Endothelial cell of umbilical vein (primary cell): ENCODE results near the gene RAD51B. TPM values are rescaled to one million over a fixed set of nuclear protein-coding genes. Genes with fewer than 3 reads are reported as not detected.

Experiments
- BruUV-seq: library from RNA; stranded (reverse); fragments of 400-500 nt; replicated peaks from 2 replicates; lab custom pipeline; 2021; lab: Mats Ljungman, UMichigan
- CTCF ChIA-PET: fragments of 300-600, 350-600 bp; sonication (Branson Sonifier 250); formaldehyde crosslinking; loops from one replicate; lab custom pipeline; 2021; ENCODE audit warnings: antibody characterized with exemption, inconsistent platforms; lab: Charles Lee
- POLR2A ChIA-PET: fragments of 300-600, 350-600 bp; sonication (Branson Sonifier 250); formaldehyde crosslinking; loops from one replicate; lab custom pipeline; 2021; ENCODE audit warnings: antibody characterized with exemption, inconsistent platforms; lab: Charles Lee
- DNase-seq: peaks from one replicate; pipeline ENCODE4 v3.0.0-alpha.2; 2011; ENCODE audit warnings: low read depth, low spot score
- FAIRE-seq: peaks from 2 replicates; lab custom pipeline; 2011; peaks lifted over from hg19 to GRCh38; lab: Jason Lieb, UNC
- H2AFZ ChIP-seq: 2 replicates; pipeline ENCODE4 v1.6.0; 2012; ENCODE audit warnings: low read depth, low read length, control low read depth, inconsistent platforms
- H3K27ac ChIP-seq: 2 replicates; pipeline ENCODE4 v1.5.1; 2011; ENCODE audit warnings: low read depth, mild to moderate bottlenecking, control low read depth, low read length, moderate library complexity; ENCODE audit not compliant: insufficient read depth
- H3K27me3 ChIP-seq, 2 experiments: 2 replicates each; pipeline versions ENCODE4 v1.6.0 to v1.6.1; 2011; ENCODE audit warnings: low read length in 2 of 2, mixed read lengths in 1 of 2; ENCODE audit not compliant: control insufficient read depth in 2 of 2, insufficient read depth in 2 of 2
- H3K36me3 ChIP-seq, 2 experiments: 2 replicates in 1 of 2; 3 replicates in 1 of 2; pipeline ENCODE4 v1.5.1; 2011; ENCODE audit warnings: low read length in 2 of 2, mild to moderate bottlenecking in 1 of 2, moderate library complexity in 1 of 2; ENCODE audit not compliant: control insufficient read depth in 2 of 2, insufficient read depth in 2 of 2; ENCODE audit errors: extremely low read depth in 1 of 2
- H3K4me1 ChIP-seq: 3 replicates; pipeline ENCODE4 v1.5.1; 2011; ENCODE audit warnings: mild to moderate bottlenecking, low read length; ENCODE audit not compliant: control insufficient read depth, insufficient read depth; ENCODE audit errors: extremely low read depth
- H3K4me2 ChIP-seq: 2 replicates; pipeline ENCODE4 v1.6.1; 2011; ENCODE audit warnings: low read length, control low read depth, mixed read lengths; ENCODE audit not compliant: insufficient read depth
- H3K4me3 ChIP-seq, 3 experiments: fragments of 200-600 bp in 1 of 3; sonication (generic), shearing (Covaris generic) in 1 of 3; replicated peaks in 1 of 3; 2 replicates each; pipeline ENCODE4 v1.5.1; 2011 to 2016; ENCODE audit warnings: control low read depth in 3 of 3, low read length in 3 of 3, mild to moderate bottlenecking in 2 of 3, inconsistent platforms in 1 of 3, low read depth in 1 of 3, moderate library complexity in 1 of 3; ENCODE audit not compliant: insufficient read depth in 1 of 3
- H3K79me2 ChIP-seq: 2 replicates; pipeline ENCODE4 v1.6.0; 2012; ENCODE audit warnings: low read length, inconsistent platforms; ENCODE audit not compliant: control insufficient read depth, insufficient read depth
- H3K9ac ChIP-seq: replicated peaks from 2 replicates; pipeline ENCODE3; 2011; ENCODE audit warnings: low read length, control low read depth; ENCODE audit not compliant: insufficient read depth; ENCODE audit errors: extremely low read depth
- H3K9me1 ChIP-seq: replicated peaks from 3 replicates; pipeline ENCODE4 v1.6.0; 2011; ENCODE audit warnings: mild to moderate bottlenecking, low read length; ENCODE audit not compliant: control insufficient read depth, insufficient read depth; ENCODE audit errors: extremely low read depth
- H3K9me3 ChIP-seq: replicated peaks from 2 replicates; pipeline ENCODE4 v1.5.1; 2012; ENCODE audit warnings: low read length, inconsistent platforms; ENCODE audit not compliant: control insufficient read depth, insufficient read depth
- H4K20me1 ChIP-seq: replicated peaks from 2 replicates; pipeline ENCODE3; 2011; ENCODE audit warnings: mild to moderate bottlenecking, low read length; ENCODE audit not compliant: control insufficient read depth, insufficient read depth; ENCODE audit errors: extremely low read depth
- CTCF ChIP-seq, 2 donors: IDR thresholded peaks; 1 replicate in 1 of 2; 2 replicates in 1 of 2; pipeline ENCODE4 v1.5.1; 2011; ENCODE audit warnings: low read length in 2 of 2, mild to moderate bottlenecking in 2 of 2, moderate library complexity in 2 of 2, control low read depth in 1 of 2, inconsistent platforms in 1 of 2, low read depth in 1 of 2; ENCODE audit not compliant: insufficient read depth in 1 of 2; ENCODE audit errors: extremely low read depth in 1 of 2
- EZH2 ChIP-seq: IDR thresholded peaks from 2 replicates; pipeline ENCODE4 v1.6.1; 2012; ENCODE audit warnings: borderline replicate concordance, low read depth, mild to moderate bottlenecking, moderate library complexity, low read length, inconsistent platforms; ENCODE audit not compliant: severe bottlenecking
- FOS ChIP-seq: IDR thresholded peaks from 2 replicates; pipeline ENCODE4 v1.6.1; 2011; ENCODE audit warnings: mild to moderate bottlenecking, low read length, moderate library complexity, borderline replicate concordance; ENCODE audit not compliant: insufficient read depth
- GATA2 ChIP-seq: IDR thresholded peaks from 2 replicates; pipeline ENCODE4 v1.7.0; 2011; ENCODE audit warnings: low read depth, mild to moderate bottlenecking, moderate library complexity, mixed read lengths, low read length; ENCODE audit not compliant: insufficient read length, insufficient read depth
- JUN ChIP-seq: IDR thresholded peaks from 2 replicates; pipeline ENCODE4 v1.6.1; 2011; ENCODE audit warnings: borderline replicate concordance, low read depth; ENCODE audit not compliant: insufficient read length, insufficient read depth
- MAX ChIP-seq: IDR thresholded peaks from 2 replicates; pipeline ENCODE4 v1.6.1; 2011; ENCODE audit not compliant: insufficient read depth, insufficient read length
- MYC ChIP-seq: IDR thresholded peaks from one replicate; pipeline ENCODE4 v1.6.1; 2011; ENCODE audit warnings: mild to moderate bottlenecking, low read depth, low read length
- POLR2A ChIP-seq: IDR thresholded peaks from 2 replicates; pipeline ENCODE4 v1.6.1; 2012; ENCODE audit warnings: low read depth, mild to moderate bottlenecking, control low read depth, low read length
- POLR2AphosphoS5 ChIP-seq: IDR thresholded peaks from 2 replicates; pipeline ENCODE4 v1.6.1; 2012; ENCODE audit warnings: low read depth, mild to moderate bottlenecking, control low read depth, low read length, moderate library complexity; ENCODE audit not compliant: insufficient read depth
- dilution Hi-C: fragments of 300-500 bp; cut with MboI; formaldehyde crosslinking; loops from one replicate; pipeline ENCODE4 v1.15.0; 2019; ENCODE audit warnings: low sequenced_read_pairs; ENCODE audit not compliant: extremely low pct_ligation_motif_present
- intact Hi-C: fragments of 100-400 bp; cut with micrococcal nuclease; formaldehyde crosslinking; loops from one replicate; pipeline ENCODE4 v1.10.0; 2022
- polyA plus RNA-seq, 4 experiments: library from polyadenylated mRNA; depleted of rRNA in 3 of 4; stranded (reverse) in 3 of 4; unstranded in 1 of 4; fragments of >200 nt; gene quantifications; 2 replicates each; pipeline versions ENCODE4 v1.2.1 to v1.2.3, GENCODE V29; 2011 to 2012; ENCODE audit warnings: missing spikeins in 1 of 4
- total RNA-seq: library from RNA; stranded (reverse); gene quantifications from 2 replicates; pipeline ENCODE4 v1.2.3, GENCODE V29; 2021

The RAD51B gene
- total and polyA plus RNA-seq, 2 donors (not counting 3 experiments of a cell fraction or from before 2014, with no cell fraction given) = 3.9 to 19.0 TPM

GRCh38 chr14:68365228-68365627 lies 545.6 kb downstream of the RAD51B start:
- intact Hi-C loops (loop anchor here (2.0 to 5.0 kb wide), 2 partner anchors 212 to 428 kb away; partner anchors contain the start of gene ZFP36L1), dilution Hi-C loops (no loop called here)
- Histone ChIP-seq H3K27ac (no peak overlapping the region), H3K9me3 (no peaks in the 10 kb centered on the region), H3K36me3 (no peaks in the 10 kb centered on the region), H4K20me1 (no peaks in the 10 kb centered on the region), H2AFZ (no peak overlapping the region), H3K27me3 (no peaks in the 10 kb centered on the region), H3K9me1 (no peaks in the 10 kb centered on the region), H3K4me1 (peaks cover 29% of the 10 kb centered on the region), H3K79me2 (no peaks in the 10 kb centered on the region), H3K4me2 (no peak overlapping the region), H3K4me3 (no peak overlapping the region), H3K9ac (no peak overlapping the region)
- FAIRE-seq (peak; percentile 56), DNase-seq (peak; percentile 43)
- peak; percentile 76 for TF ChIP-seq FOS
- TF ChIP-seq POLR2A = no peak
- no peak for TF ChIP-seq MAX
- no peak for TF ChIP-seq MYC
- peak; percentile 92 for TF ChIP-seq GATA2
- no peak for TF ChIP-seq CTCF (IDR thresholded peaks at IDR 0.05; ENCODE audit: extremely low read depth in 1 of 2, insufficient read depth in 1 of 2, low read depth in 1 of 2, low read length in 2 of 2)
- TF ChIP-seq JUN = peak; percentile 33
- TF ChIP-seq EZH2 = no peak
- no peak for TF ChIP-seq POLR2AphosphoS5
- ChIA-PET POLR2A (interaction anchor here (1.0 kb wide), 1 partner anchor 428 kb away, joined by 4 read pairs; the partner anchor contains the start of gene ZFP36L1), CTCF (interaction anchor here (1.4 to 1.9 kb wide), 2 partner anchors 9 to 13 kb away, joined by 4 read pairs; no protein-coding TSS in a partner anchor)
- BruUV-seq = no TSS peak
